ENCODE measurements around the gene TNFAIP6. TPM values are rescaled to one million over a fixed set of nuclear protein-coding genes. Genes with fewer than 3 reads are reported as not detected.

The TNFAIP6 gene
- total RNA-seq, 1 donor from 2014 or later, result 8.8 TPM

DNA sequence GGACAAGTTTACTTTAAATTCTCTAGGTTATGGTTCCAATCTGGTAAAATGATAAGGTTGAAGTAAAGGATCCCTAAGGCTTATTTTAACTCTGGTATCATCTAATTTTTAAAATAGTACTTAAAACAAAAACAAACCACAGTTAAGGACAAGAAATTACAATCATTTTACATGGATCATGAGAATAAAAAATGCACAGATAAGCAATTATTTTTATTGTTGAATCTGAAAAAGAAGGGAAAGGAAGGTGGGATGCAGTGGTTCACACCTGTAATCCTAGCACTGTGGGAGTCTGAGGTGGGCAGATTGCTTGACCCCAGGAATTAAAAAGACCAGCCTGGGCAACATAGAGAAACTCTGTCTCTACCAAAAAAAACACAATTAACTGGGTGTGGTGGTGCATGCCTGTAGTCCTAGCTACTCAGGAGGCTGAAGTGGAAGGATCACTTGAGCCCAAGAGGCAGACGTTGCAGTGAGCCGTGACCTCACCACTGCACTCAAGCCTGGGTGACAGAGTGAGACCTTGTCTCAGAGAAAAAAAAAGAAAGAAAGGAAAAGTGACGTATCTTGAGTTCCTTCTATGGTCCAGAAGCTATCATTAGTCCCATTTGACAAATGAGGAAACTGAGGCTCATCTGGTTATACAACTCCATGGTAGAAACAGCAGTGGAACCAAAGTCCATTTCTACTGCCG lies 2.5 kb downstream of the TNFAIP6 start:
- no peak for DNase-seq (ENCODE audit: low read depth)

DNA sequence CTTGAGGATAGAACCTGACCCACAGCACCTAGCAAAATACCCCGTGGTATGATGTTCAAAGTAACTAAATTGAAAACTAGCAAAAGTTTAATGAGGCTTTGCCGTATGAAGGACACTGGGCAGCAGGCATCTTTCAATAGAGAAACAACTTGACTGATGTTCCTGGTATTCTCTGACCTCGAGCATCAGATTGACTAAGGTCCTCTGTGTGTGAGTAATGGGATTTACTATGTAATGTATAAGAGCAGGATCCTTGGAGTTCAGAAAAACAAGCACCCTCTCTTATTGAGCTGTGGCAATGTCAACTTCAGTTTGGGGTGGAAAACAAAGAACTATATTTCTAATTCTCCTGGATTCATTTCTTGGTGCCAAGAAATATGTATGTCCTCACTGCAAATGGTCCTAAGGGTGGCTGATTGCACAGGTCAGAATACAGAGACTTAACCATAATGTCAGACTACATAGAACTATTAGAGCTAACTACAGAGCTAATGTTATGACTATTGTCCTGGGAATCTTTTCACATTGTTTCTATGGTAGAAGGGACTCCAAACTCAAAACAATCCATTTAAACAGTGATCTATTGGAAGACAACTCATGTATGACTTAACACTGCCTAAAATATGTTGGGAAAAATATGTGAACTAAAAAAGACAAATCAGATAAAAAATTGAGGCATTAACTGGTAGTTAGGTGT lies 4.4 kb downstream of the TNFAIP6 start:
- no peak for DNase-seq (ENCODE audit: low read depth)

- no peak for DNase-seq (ENCODE audit: low read depth)
Measured at GRCh38 chr2:151363709-151364108, 6.3 kb downstream of the TNFAIP6 start.

DNA sequence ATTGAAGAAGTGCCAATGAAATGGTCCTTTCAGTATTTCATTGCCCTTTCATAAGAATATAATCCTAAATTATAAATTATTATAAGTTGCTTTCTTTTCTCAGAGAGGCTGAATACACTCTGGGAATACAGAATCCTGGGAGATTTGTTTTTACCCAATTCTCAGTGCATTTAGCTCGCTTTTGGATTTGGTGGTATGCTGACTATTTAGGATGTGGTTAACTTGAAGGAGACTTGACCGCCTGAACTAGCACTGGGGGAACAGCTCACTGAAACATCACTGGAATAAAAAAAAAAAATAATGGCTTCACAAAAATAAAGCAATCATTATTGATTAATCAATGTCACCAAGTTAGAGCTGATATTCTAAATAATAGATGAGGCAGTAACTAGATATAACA lies 10.2 kb downstream of the TNFAIP6 start:
- DNase-seq (ENCODE audit: low read depth), result peak; percentile 63

DNA sequence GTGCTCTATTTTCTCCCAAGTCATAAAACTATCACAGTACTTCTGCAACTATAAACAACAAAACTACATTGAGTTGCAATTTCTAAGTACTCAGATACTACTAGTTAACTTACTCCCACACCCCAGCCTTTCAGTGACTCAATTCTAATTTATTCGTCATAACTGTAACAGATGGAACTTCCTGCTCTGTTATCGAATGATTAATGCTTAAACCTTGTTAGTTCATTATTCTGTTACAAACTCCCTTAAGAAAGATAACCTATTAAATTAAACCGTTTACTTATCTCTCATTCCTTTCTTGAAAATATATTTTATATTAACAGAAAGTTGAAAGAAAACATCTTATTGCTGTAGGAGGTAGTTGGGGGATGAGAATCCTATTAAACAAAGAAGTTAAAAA lies 17.0 kb downstream of the TNFAIP6 start:
- peak; percentile 53 for DNase-seq (ENCODE audit: low read depth)

GRCh38 chr2:151379169-151379568 lies 21.8 kb downstream of the TNFAIP6 start:
- peak; percentile 67 for DNase-seq (ENCODE audit: low read depth)

DNA sequence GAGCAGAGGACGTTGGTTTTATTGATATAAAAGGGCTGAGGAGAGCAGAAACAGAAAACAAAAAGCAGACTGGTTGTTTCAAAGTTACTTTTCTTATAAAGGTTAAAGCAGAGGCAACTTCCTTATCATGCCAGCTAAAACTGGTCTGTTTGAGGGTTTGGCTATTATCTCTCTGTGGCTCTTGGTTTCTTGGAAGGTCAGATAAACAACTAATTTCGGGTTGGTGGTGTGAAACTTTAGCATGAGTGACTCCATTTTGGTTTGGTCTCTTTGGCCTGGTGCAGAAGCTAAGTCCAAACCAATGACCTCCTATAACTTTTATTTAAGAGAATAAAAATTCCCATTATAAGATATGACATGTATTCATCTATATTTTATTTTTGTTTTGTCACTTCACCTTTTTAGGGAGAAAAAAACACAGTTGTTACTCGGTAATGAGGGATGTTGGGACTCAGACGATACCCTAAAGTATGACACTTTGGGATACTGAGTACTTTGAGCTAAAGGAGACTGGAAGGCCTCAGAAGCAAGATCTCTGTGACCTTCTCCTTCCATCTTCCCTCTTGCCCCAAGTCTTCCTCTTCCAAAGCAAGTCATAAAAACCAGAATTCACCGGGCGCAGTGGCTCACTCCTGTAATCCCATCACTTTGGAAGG lies 23.3 kb downstream of the TNFAIP6 start:
- DNase-seq (ENCODE audit: low read depth), result no peak

- DNase-seq (ENCODE audit: low read depth), result peak; percentile 43
Measured at GRCh38 chr2:151381266-151381665, 23.9 kb downstream of the TNFAIP6 start.

DNA sequence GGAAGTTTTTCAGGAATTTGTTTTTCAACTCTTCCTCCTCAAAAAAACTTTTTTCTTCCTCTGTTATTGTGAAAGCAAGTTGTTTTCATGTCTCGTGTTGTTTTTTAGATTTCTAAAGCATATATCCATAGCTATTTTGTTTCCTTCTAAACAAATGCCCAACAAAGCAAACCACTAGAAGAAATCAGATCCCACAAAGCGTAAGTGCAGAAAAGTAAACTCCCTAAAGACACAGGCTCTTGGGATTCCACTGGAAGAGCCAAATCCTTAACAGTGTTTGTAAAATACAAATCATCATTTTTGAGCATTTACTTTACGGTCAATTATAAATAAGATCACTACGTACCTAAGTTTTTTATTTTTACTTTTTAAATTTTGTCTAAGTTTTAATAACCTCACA lies 30.6 kb downstream of the TNFAIP6 start:
- DNase-seq (ENCODE audit: low read depth), result no peak

- DNase-seq (ENCODE audit: low read depth), result no peak
Measured at GRCh38 chr2:151391436-151391835, 34.0 kb downstream of the TNFAIP6 start.

DNA sequence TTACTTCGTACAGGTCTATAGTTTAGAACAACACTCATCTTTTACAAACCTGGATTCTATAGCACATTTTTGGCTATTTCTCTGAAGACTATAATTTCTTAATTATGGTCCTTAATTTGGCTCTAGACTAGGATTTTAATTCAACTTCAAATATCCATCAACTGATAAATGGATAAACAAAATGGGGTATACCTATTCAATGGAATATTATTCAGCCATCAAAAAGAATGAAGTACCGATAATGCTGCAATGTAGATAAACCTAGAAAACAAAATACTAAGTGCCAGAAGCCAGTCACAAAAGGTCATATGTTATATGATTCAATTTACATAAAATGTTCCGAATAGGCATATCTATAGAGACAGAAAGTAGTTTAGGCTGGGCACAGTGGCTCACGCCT lies 37.1 kb downstream of the TNFAIP6 start:
- DNase-seq (ENCODE audit: low read depth), result no peak

DNA sequence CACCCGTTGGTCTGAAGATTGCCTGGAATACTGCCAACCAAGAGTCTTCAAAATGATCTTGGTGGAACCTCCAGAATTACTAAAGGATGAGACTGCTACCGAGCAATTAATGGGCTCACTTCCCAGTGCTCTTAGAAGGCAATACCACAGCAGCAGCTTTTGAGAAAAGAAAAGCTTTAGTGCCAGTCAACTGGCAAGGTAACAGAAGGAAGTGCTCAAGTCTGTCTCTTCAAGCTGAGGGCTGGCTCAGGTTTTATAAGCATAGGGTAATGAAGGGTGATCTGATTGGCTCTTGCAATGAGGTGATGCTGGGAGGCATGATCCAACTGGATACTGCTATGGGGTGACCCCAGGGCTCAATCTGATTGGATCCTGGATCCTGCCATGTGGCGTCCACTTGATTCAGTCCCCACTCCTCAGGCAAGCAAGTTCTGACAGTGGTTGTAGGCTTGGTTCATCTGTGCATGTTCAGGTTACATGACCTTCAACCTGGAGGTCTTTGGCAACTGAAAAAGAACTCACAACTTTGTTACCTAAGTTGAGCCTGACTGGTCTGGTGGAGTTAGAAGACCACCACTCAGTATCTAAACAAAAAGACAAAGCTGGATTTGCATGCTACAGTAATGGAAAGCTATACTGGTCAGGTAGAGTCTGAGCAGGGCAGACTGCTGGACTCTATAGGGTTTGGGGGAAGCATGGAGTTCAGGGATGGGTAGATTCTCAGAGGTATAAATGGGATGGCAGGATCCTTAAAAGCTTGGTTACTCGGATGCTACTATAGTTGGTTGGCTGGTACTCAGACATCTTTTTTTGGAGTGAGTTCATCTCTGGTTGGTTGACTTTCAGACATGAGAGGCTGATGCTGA lies 38.4 kb downstream of the TNFAIP6 start:
- no peak for DNase-seq (ENCODE audit: low read depth)

DNA sequence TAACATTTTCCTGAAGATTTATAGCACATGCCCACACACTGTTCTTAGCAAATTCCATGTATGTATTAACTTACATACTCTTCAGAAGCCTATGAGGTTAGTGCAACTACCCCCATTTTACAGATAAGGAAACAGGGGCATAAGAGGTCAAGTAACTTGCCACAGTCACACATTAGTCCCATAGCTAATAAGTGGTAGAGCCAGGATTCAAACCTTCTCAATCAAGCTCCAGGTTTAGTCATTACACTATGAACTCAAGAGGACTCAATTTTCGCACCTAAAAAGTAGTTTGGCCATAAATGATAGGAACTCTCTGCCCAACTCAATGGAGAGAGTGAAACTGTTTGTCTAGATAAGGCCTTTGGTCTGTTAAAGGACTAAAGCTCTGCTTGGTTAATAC lies 42.6 kb downstream of the TNFAIP6 start:
- DNase-seq (ENCODE audit: low read depth), result no peak

DNA sequence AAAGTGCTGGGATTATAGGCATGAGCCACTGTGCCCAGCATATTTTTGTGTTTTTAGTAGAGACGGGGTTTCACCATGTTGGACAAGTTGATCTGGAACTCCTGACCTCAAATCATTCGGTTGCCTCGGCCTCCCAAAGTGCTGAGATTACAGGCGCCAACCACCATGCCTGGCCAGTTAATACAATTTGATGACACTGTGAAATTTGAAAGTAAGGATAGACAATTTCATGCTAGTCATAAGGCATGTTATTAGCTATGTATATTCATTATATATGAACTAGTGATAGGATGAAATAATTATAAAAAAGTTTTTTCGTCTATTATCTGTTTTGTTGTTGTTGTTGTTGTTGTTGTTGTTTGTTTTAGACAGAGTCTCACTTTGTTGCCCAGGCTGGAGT lies 43.8 kb downstream of the TNFAIP6 start:
- no peak for DNase-seq (ENCODE audit: low read depth)

DNA sequence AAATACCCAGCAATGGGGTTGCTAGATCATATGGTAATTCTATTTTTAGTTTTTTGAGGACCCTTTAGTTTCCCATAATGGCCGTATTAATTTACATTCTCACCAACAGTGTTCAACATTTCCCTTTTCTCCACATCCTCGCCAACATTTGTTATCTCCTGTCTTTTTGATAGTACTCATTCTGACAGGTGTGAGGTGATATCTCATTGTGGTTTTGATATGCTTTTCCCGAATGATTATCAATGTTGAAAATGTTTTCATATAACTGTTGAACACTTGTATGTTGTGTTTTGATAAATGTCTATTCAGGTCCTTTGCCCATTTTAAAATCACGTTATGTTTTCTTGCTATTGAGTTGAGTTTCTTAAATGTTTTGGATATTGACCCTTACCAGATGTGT lies 46.5 kb downstream of the TNFAIP6 start:
- no peak for DNase-seq (ENCODE audit: low read depth)

- no peak for DNase-seq (ENCODE audit: low read depth)
Measured at GRCh38 chr2:151405376-151405775, 48.0 kb downstream of the TNFAIP6 start.

- DNase-seq (ENCODE audit: low read depth), result no peak
Measured at GRCh38 chr2:151407281-151407680, 49.9 kb downstream of the TNFAIP6 start.

DNA sequence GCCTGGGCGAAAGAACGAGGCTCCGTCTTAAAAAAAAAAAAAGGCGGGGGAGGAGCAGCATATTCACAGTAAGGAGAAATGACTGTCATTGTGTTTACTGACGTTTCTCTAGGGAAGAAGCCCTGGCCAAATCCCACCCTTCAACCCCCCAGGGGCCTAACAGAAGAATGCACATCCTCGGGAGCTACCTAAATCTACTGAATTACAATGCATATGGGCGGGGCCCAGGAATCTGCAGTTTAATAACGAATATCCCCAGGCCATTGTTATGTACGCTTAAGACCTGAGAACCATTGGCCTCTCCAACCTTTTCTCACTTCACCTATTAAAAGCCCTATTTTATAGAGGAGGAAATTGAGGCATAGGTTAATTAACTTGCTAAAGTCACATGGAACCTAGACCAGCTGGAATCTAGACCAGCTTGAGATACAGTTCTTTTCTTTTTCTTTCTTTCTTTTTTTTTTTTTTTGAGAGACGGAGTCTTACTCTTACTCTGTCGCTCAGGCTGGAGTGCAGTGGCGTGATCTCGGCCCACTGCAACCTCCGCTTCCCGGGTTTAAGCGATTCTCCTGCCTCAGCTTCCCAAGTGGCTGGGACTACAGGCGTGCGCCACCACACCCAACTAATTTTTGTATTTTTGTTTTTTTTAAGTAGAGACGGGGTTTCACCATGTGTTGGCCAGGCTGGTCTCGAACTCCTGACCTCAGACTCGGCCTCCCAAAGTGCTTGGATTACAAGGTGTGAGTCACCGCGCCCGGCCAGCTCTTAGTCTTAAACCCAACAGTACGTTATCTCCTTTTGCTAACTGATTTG lies 51.6 kb downstream of the TNFAIP6 start:
- no peak for DNase-seq (ENCODE audit: low read depth)

GRCh38 chr2:151409601-151410484 lies 52.5 kb downstream of the TNFAIP6 start, which contains the start of gene RIF1:
Gene RIF1 (plus strand): TSS chr2:151409902. CDS start chr2:151410424, 522 bp downstream.
- DNase-seq (ENCODE audit: low read depth), result peak; percentile 97

DNA sequence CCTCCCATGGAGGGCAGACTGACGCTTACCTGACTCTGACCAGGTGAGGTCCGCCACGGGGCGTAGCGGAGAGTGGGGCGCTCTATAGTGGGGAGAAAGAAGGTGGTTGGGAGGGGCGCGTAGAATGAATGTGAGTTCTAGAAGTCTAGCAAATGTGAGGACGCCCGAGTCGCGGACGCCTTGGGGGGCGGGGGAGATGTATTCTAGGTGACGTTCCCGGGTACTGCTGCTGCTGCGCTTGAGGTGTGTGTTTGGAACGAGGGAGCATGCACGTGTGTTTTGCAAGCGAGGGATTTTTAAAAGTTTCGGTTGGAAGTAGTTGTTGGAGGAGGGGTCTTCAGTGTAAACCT lies 53.1 kb downstream of the TNFAIP6 start:
- peak; percentile 23 for DNase-seq (ENCODE audit: low read depth)
